WTC11 (cell line): Measurements from ENCODE around the gene CCDC39. TPM values are rescaled to one million over a fixed set of nuclear protein-coding genes. Genes with fewer than 3 reads are reported as not detected.

Experiments used
- ATAC-seq: fragments of 200-7000 bp; cut with Tn5 transposase; 2 replicates; pipeline ENCODE4 v1.10.0; 2021; ENCODE audit warnings: mild to moderate bottlenecking, moderate library complexity
- CTCF ChIA-PET: fragments of 300-600 bp; sonication (Branson Sonifier 250); formaldehyde crosslinking; loops from one replicate; lab custom pipeline; 2021; ENCODE audit warnings: antibody characterized with exemption; lab: Charles Lee
- POLR2A ChIA-PET: fragments of 350-600 bp; sonication (Branson Sonifier 250); formaldehyde crosslinking; loops from one replicate; lab custom pipeline; 2021; ENCODE audit warnings: antibody characterized with exemption; lab: Charles Lee
- DNase-seq: peaks from one replicate; pipeline ENCODE4 v3.0.0; 2021; ENCODE audit warnings: low spot score
- H3K27ac Mint-ChIP-seq: 2 replicates; pipeline ENCODE4 v1.8.0; 2021; ENCODE audit warnings: mixed read lengths
- H3K27me3 Mint-ChIP-seq: 2 replicates; pipeline ENCODE4 v1.8.0; 2021; ENCODE audit warnings: low read depth, mild to moderate bottlenecking, moderate library complexity, mixed read lengths
- H3K36me3 Mint-ChIP-seq: 2 replicates; pipeline ENCODE4 v1.8.0; 2021; ENCODE audit warnings: mixed read lengths
- H3K4me1 Mint-ChIP-seq: 2 replicates; pipeline ENCODE4 v1.8.0; 2022; ENCODE audit warnings: mixed read lengths
- H3K4me3 Mint-ChIP-seq: 2 replicates; pipeline ENCODE4 v1.8.0; 2021; ENCODE audit warnings: mild to moderate bottlenecking, moderate library complexity, mixed read lengths
- H3K9me3 Mint-ChIP-seq: 2 replicates; pipeline ENCODE4 v1.8.0; 2021; ENCODE audit warnings: mixed read lengths
- ATF2 ChIP-seq: sonication (generic); formaldehyde crosslinking; IDR thresholded peaks from 2 replicates; pipeline ENCODE4 v1.8.1; 2022; ENCODE audit warnings: low read depth, missing genetic modification reagents, borderline replicate concordance
- ATF3 ChIP-seq: sonication (generic); formaldehyde crosslinking; conservative IDR thresholded peaks from 2 replicates; pipeline ENCODE4 v1.8.1; 2022; ENCODE audit warnings: mild to moderate bottlenecking, missing genetic modification reagents
- CREB1 ChIP-seq: sonication (generic); formaldehyde crosslinking; IDR thresholded peaks from 2 replicates; pipeline ENCODE4 v1.8.0; 2023; ENCODE audit warnings: mild to moderate bottlenecking, missing genetic modification reagents
- CTCF ChIP-seq: fragments of 200-600 bp; IDR thresholded peaks from 2 replicates; pipeline ENCODE4 v1.8.0; 2022; ENCODE audit warnings: antibody characterized with exemption
- E2F1 ChIP-seq: sonication (generic); formaldehyde crosslinking; IDR thresholded peaks from 2 replicates; pipeline ENCODE4 v1.8.0; 2022; ENCODE audit warnings: mild to moderate bottlenecking, missing genetic modification reagents
- ESRRA ChIP-seq: sonication (generic); formaldehyde crosslinking; IDR thresholded peaks from 2 replicates; pipeline ENCODE4 v1.8.1; 2022; ENCODE audit warnings: mild to moderate bottlenecking, missing genetic modification reagents, borderline replicate concordance
- FOXP1 ChIP-seq: sonication (generic); formaldehyde crosslinking; IDR thresholded peaks from 2 replicates; pipeline ENCODE4 v1.8.0; 2022; ENCODE audit warnings: missing genetic modification reagents, mild to moderate bottlenecking, moderate library complexity, borderline replicate concordance
- JAZF1 ChIP-seq: fragments of 250-450 bp; sonication (Bioruptor Pico); IDR thresholded peaks from 2 replicates; pipeline ENCODE4 v1.9.0; 2021; ENCODE audit warnings: moderate library complexity, mild to moderate bottlenecking, inconsistent platforms
- MYBL2 ChIP-seq: sonication (generic); formaldehyde crosslinking; IDR thresholded peaks from 2 replicates; pipeline ENCODE4 v1.8.1; 2023; ENCODE audit warnings: mild to moderate bottlenecking, moderate library complexity, missing genetic modification reagents
- NR2C2 ChIP-seq: sonication (generic); formaldehyde crosslinking; IDR thresholded peaks from 2 replicates; pipeline ENCODE4 v1.8.0; 2022; ENCODE audit warnings: mild to moderate bottlenecking, missing genetic modification reagents
- OVOL2 ChIP-seq: fragments of 250-450 bp; sonication (Bioruptor Pico); IDR thresholded peaks from 2 replicates; pipeline ENCODE4 v1.9.0; 2021; ENCODE audit warnings: mild to moderate bottlenecking, borderline replicate concordance
- SMAD3 ChIP-seq: sonication (generic); formaldehyde crosslinking; IDR thresholded peaks from 2 replicates; pipeline ENCODE4 v1.8.0; 2022; ENCODE audit warnings: missing genetic modification reagents, mild to moderate bottlenecking, borderline replicate concordance
- SP1 ChIP-seq: sonication (generic); formaldehyde crosslinking; conservative IDR thresholded peaks from 2 replicates; pipeline ENCODE4 v1.8.1; 2022; ENCODE audit warnings: missing genetic modification reagents
- TCF7 ChIP-seq: sonication (generic); formaldehyde crosslinking; IDR thresholded peaks from 2 replicates; pipeline ENCODE4 v1.8.0; 2022; ENCODE audit warnings: mild to moderate bottlenecking, low read depth, missing genetic modification reagents, moderate library complexity
- ZNF219 ChIP-seq: sonication (generic); formaldehyde crosslinking; IDR thresholded peaks from 2 replicates; pipeline ENCODE4 v1.8.0; 2023; ENCODE audit warnings: missing genetic modification reagents, mild to moderate bottlenecking, borderline replicate concordance
- ZNF671 ChIP-seq: fragments of 250-450 bp; sonication (Bioruptor Pico); IDR thresholded peaks from 2 replicates; pipeline ENCODE4 v1.8.0; 2021; ENCODE audit warnings: mild to moderate bottlenecking
- total RNA-seq: library from RNA; stranded (reverse); gene quantifications from 3 replicates; pipeline ENCODE4 v1.2.3, GENCODE V29; 2021

The CCDC39 gene
- total RNA-seq, 1 experiment from 2014 or later = not detected

GRCh38 chr3:180601688-180602666 lies 77.3 kb downstream of the CCDC39 start, which contains the start of gene TTC14 (continued):
- TF ChIP-seq ZNF219 (CRISPR knock-in tag) = no peak

- CTCF ChIA-PET = no interaction called here
- peaks cover 9% of the 10 kb centered on the region for H3K4me1 Mint-ChIP-seq
- no peaks in the 10 kb centered on the region for H3K9me3 Mint-ChIP-seq
- peaks cover 9% of the 10 kb centered on the region for H3K36me3 Mint-ChIP-seq
- no peak overlapping the region for H3K27ac Mint-ChIP-seq
- POLR2A ChIA-PET = no interaction called here
- ATAC-seq (no peak), DNase-seq (no peak)
- H3K4me3 Mint-ChIP-seq = peak overlapping the region; percentile 94
- no peak for TF ChIP-seq MYBL2 (CRISPR knock-in tag)
- peaks cover 36% of the 10 kb centered on the region for H3K27me3 Mint-ChIP-seq
Measured at GRCh38 chr3:180600473-180600872, 78.8 kb downstream of the CCDC39 start.

- H3K36me3 Mint-ChIP-seq = no peaks in the 10 kb centered on the region
- ChIA-PET POLR2A (interaction anchor here (0.6 kb wide), 1 partner anchor 784 kb away, joined by 3 read pairs; no protein-coding TSS in a partner anchor), CTCF (interaction anchor here (0.6 to 2.2 kb wide), 11 partner anchors 10 to 828 kb away, joined by 3 to 14 read pairs (median 5); no protein-coding TSS in a partner anchor)
- DNase-seq (no peak), ATAC-seq (no peak)
- peaks cover 32% of the 10 kb centered on the region for H3K27me3 Mint-ChIP-seq
- H3K4me3 Mint-ChIP-seq = no peak overlapping the region
- H3K9me3 Mint-ChIP-seq = no peaks in the 10 kb centered on the region
- no peak for TF ChIP-seq FOXP1 (CRISPR knock-in tag)
- no peak for TF ChIP-seq CTCF
- no peak for TF ChIP-seq ATF2
- no peak for TF ChIP-seq CREB1 (CRISPR knock-in tag)
- TF ChIP-seq ESRRA (CRISPR knock-in tag) = no peak
- no peak for TF ChIP-seq ATF3 (CRISPR knock-in tag)
- no peak for TF ChIP-seq E2F1
- TF ChIP-seq TCF7 = no peak
- no peak for TF ChIP-seq SMAD3 (CRISPR knock-in tag)
- TF ChIP-seq NR2C2 (CRISPR knock-in tag) = no peak
- TF ChIP-seq SP1 (CRISPR knock-in tag) = no peak
- TF ChIP-seq ZNF671 (CRISPR knock-in tag) = no peak
- TF ChIP-seq JAZF1 (CRISPR knock-in tag) = no peak
- no peak for TF ChIP-seq OVOL2
- no peak overlapping the region for H3K27ac Mint-ChIP-seq
- no peaks in the 10 kb centered on the region for H3K4me1 Mint-ChIP-seq
Measured at GRCh38 chr3:180595559-180595935, 83.7 kb downstream of the CCDC39 start.
